Endodermal cell (in vitro differentiated cells): ENCODE results near the gene SORCS2. TPM values are rescaled to one million over a fixed set of nuclear protein-coding genes. Genes with fewer than 3 reads are reported as not detected.

ENCODE experiments used
- DNase-seq: peaks from one replicate; pipeline ENCODE4 v3.0.0-alpha.2; 2017
- H3K27ac ChIP-seq: 2 replicates; pipeline ENCODE4 v1.5.1; 2013; ENCODE audit warnings: mild to moderate bottlenecking, low read depth, low read length, moderate library complexity
- H3K27me3 ChIP-seq: 2 replicates; pipeline ENCODE4 v1.6.1; 2013; ENCODE audit warnings: mild to moderate bottlenecking, low read length, moderate library complexity; ENCODE audit not compliant: insufficient read depth, control insufficient read depth, poor library complexity, severe bottlenecking
- H3K36me3 ChIP-seq: 2 replicates; pipeline ENCODE4 v1.7.0; 2013; ENCODE audit warnings: mild to moderate bottlenecking, low read length, moderate library complexity; ENCODE audit not compliant: control insufficient read depth, insufficient read depth
- H3K4me1 ChIP-seq: one replicate; pipeline ENCODE4 v1.7.0; 2013; ENCODE audit warnings: low read length; ENCODE audit not compliant: control insufficient read depth, insufficient read depth
- H3K4me3 ChIP-seq: 2 replicates; pipeline ENCODE4 v1.5.1; 2013; ENCODE audit warnings: mild to moderate bottlenecking, low read length, moderate library complexity
- H3K9ac ChIP-seq: 2 replicates; pipeline ENCODE4 v1.6.1; 2013; ENCODE audit warnings: mild to moderate bottlenecking, low read length, moderate library complexity; ENCODE audit not compliant: poor library complexity, severe bottlenecking; ENCODE audit errors: extremely low read depth
- H3K9me3 ChIP-seq: 2 replicates; pipeline ENCODE4 v1.6.1; 2013; ENCODE audit warnings: mild to moderate bottlenecking, low read length, moderate library complexity; ENCODE audit not compliant: control insufficient read depth
- H3K27ac Mint-ChIP-seq: 2 replicates; pipeline ENCODE4 v1.8.0; 2020; ENCODE audit warnings: mixed read lengths
- H3K27me3 Mint-ChIP-seq: 2 replicates; pipeline ENCODE4 v1.8.0; 2021; ENCODE audit warnings: mild to moderate bottlenecking, mixed read lengths; ENCODE audit not compliant: insufficient read depth
- H3K36me3 Mint-ChIP-seq: 2 replicates; pipeline ENCODE4 v1.8.0; 2020; ENCODE audit warnings: low read depth, mixed read lengths
- H3K4me1 Mint-ChIP-seq: 2 replicates; pipeline ENCODE4 v1.8.0; 2020; ENCODE audit warnings: mixed read lengths
- H3K4me3 Mint-ChIP-seq: 2 replicates; pipeline ENCODE4 v1.8.0; 2020; ENCODE audit warnings: mild to moderate bottlenecking, moderate library complexity, mixed read lengths
- H3K9me3 Mint-ChIP-seq: 2 replicates; pipeline ENCODE4 v1.8.0; 2020; ENCODE audit warnings: mild to moderate bottlenecking, mixed read lengths
- CTCF ChIP-seq: fragments of 200-600 bp; sonication (generic); conservative IDR thresholded peaks from 2 replicates; pipeline ENCODE4 v1.5.0; 2021; ENCODE audit warnings: antibody characterized with exemption, mild to moderate bottlenecking
- WGBS, 2 experiments: methylation state at CpG; one replicate each; pipeline versions ENCODE4 v1.1.5 to v1.1.7; 2013; ENCODE audit warnings: missing lambda C conversion rate in 2 of 2, mixed read lengths in 1 of 2; ENCODE audit not compliant: insufficient coverage in 1 of 2, insufficient read length in 1 of 2; 5-methylcytosine and 5-hydroxymethylcytosine counted together
- total RNA-seq, 2 donors: library from RNA; stranded (reverse); fragmentation: NEBNext Ultra II Directional in 1 of 2; extraction: Animal tissue kit (Norgen Biotek cat#: 25700) in 1 of 2; gene quantifications; 2 replicates in 1 of 2; 3 replicates in 1 of 2; pipeline ENCODE4 v1.2.1, GENCODE V29; 2021

SORCS2 gene
- total RNA-seq, 2 donors from 2014 or later: 1.4 to 1.9 TPM

- Histone ChIP-seq H3K9ac (no peak overlapping the region), H3K27ac (no peak overlapping the region), H3K4me3 (no peak overlapping the region), H3K4me1 (no peaks in the 10 kb centered on the region), H3K27me3 (no peaks in the 10 kb centered on the region), H3K36me3 (no peaks in the 10 kb centered on the region), H3K9me3 (no peaks in the 10 kb centered on the region)
- no peaks in the 10 kb centered on the region for H3K36me3 Mint-ChIP-seq
- DNase-seq: no peak
- H3K9me3 Mint-ChIP-seq: peaks cover 2% of the 10 kb centered on the region
- H3K4me1 Mint-ChIP-seq: peaks cover 4% of the 10 kb centered on the region
- no peak overlapping the region for H3K27ac Mint-ChIP-seq
- TF ChIP-seq CTCF: no peak
- H3K4me3 Mint-ChIP-seq: no peak overlapping the region
- peaks cover 13% of the 10 kb centered on the region for H3K27me3 Mint-ChIP-seq
Observed at GRCh38 chr4:7750972-7751371, 558.6 kb downstream of the SORCS2 start.

DNA sequence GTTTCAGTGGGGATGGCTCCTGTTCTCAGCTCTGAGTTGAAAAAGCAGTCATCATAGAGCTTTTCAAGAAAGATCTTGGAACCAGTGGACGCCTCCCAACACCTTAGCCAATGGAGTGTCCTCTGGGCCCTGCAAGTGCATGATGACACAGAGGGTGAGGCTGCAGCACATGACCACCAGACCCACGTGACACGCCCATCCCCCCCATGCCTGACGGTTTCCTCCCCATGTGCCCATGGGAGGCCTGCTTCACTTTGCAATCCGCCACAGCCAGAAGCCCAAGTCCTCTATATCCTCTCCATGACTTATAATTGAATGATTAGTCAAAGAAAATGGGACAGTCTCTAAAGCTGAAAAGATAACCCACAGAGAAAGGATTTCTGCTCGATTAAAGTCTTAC is 560.3 kb downstream of the SORCS2 start:
- DNase-seq: no peak
- Histone ChIP-seq H3K4me3 (no peak overlapping the region), H3K36me3 (no peaks in the 10 kb centered on the region), H3K27me3 (no peaks in the 10 kb centered on the region), H3K27ac (no peak overlapping the region), H3K9me3 (no peaks in the 10 kb centered on the region), H3K4me1 (no peaks in the 10 kb centered on the region), H3K9ac (no peak overlapping the region)
- H3K4me1 Mint-ChIP-seq: peaks cover 4% of the 10 kb centered on the region
- 93% methylated on average over 6 of the region's 6 CpGs; no CpG with 5 or more reads in 1 of the 2 experiments for WGBS, 2 experiments
- peaks cover 2% of the 10 kb centered on the region for H3K9me3 Mint-ChIP-seq
- H3K36me3 Mint-ChIP-seq: no peaks in the 10 kb centered on the region
- H3K27ac Mint-ChIP-seq: no peak overlapping the region
- no peak overlapping the region for H3K4me3 Mint-ChIP-seq
- peaks cover 10% of the 10 kb centered on the region for H3K27me3 Mint-ChIP-seq
- no peak for TF ChIP-seq CTCF

DNA sequence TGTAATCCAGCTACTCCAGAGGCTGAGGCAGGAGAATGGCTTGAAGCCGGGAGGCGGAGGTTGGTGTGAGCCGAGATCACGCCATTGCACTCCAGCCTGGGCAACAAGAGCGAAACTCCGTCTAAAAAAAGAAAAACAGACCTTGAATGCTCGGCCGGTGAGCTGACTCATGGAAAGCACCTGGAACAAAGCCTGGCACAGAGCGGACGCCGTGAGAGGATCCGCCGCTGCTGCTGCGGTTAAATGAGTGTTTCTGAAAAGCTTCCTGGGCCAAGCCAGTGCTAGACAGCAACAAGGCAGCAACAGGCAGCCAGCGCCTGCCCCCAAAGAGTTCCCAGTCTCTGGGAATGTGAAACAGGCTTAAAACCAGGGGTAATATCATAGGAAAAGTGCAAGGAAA is 560.9 kb downstream of the SORCS2 start:
- no peak overlapping the region for H3K27ac Mint-ChIP-seq
- no peak overlapping the region for H3K27ac ChIP-seq
- no peak overlapping the region for H3K4me3 Mint-ChIP-seq
- peaks cover 8% of the 10 kb centered on the region for H3K4me1 Mint-ChIP-seq
- no peak overlapping the region for H3K4me3 ChIP-seq
- no peak overlapping the region for H3K9ac ChIP-seq
- 96 to 97% methylated on average over 15 of the region's 15 CpGs for WGBS, 2 experiments
- DNase-seq: no peak
- peaks cover 2% of the 10 kb centered on the region for H3K36me3 Mint-ChIP-seq
- no peaks in the 10 kb centered on the region for H3K27me3 ChIP-seq
- H3K9me3 ChIP-seq: no peaks in the 10 kb centered on the region
- no peaks in the 10 kb centered on the region for H3K4me1 ChIP-seq
- H3K9me3 Mint-ChIP-seq: peaks cover 2% of the 10 kb centered on the region
- H3K27me3 Mint-ChIP-seq: peaks cover 6% of the 10 kb centered on the region
- TF ChIP-seq CTCF: no peak
- H3K36me3 ChIP-seq: peaks cover 1% of the 10 kb centered on the region
